Measurements from ENCODE around the gene ART1.

GRCh38 chr11:3635641-3636375, 9.1 kb upstream of the ART1 start:
- TF ChIP-seq CTCF (IDR thresholded peaks at IDR 0.05; ENCODE audit: borderline replicate concordance, extremely low read depth, low read length, poor library complexity, severe bottlenecking) (no peak), EZH2 (IDR thresholded peaks at IDR 0.05; ENCODE audit: borderline replicate concordance, low read depth, low read length, severe bottlenecking) (no peak)
